RWPE1 (cell line): ENCODE data around the gene EVI2A.
"Not testable (repeated sequence)": the region's sequence is repeated elsewhere in the genome, so short reads cannot be mapped to it uniquely, and the experiment has no call there.

ENCODE experiments used
- CTCF ChIA-PET: fragments of 350-600 bp; sonication (Branson Sonifier 250); formaldehyde crosslinking; extraction: SDS; loops from one replicate; lab custom pipeline; 2021; lab: Yijun Ruan, JAX
- POLR2A ChIA-PET: fragments of 400-600 bp; formaldehyde crosslinking; extraction: SDS; loops from one replicate; lab custom pipeline; 2020; ENCODE audit warnings: antibody characterized with exemption; ENCODE audit not compliant: low non-redundant PET; lab: Yijun Ruan, JAX
- DNase-seq: peaks from one replicate; pipeline ENCODE4 v3.0.0; 2012; ENCODE audit warnings: low spot score
- H3K27ac ChIP-seq: fragments of 450-650 bp; 2 replicates; pipeline ENCODE4 v1.5.1; 2017
- CTCF ChIP-seq: fragments of 450-650 bp; conservative IDR thresholded peaks from 2 replicates; pipeline ENCODE4 v1.5.1; 2017; ENCODE audit warnings: low read depth, mild to moderate bottlenecking

Gene EVI2A

GRCh38 chr17:31318298-31318801, 3.1 kb downstream of the EVI2A start:
- no peak overlapping the region for H3K27ac ChIP-seq
- ChIA-PET CTCF (interaction anchor here (0.6 kb wide), 1 partner anchor 72 kb away, joined by 3 read pairs; no protein-coding TSS in a partner anchor), POLR2A (no interaction called here)
- TF ChIP-seq CTCF = no peak
- DNase-seq = peak; percentile 25

- no peak for TF ChIP-seq CTCF
- ChIA-PET CTCF (no interaction called here), POLR2A (no interaction called here)
- H3K27ac ChIP-seq = no peak overlapping the region
- no peak for DNase-seq
These were observed 6.7 kb downstream of the EVI2A start for GRCh38 chr17:31314782-31315100.

- DNase-seq = peak; percentile 42
- CTCF ChIA-PET = interaction anchor here (0.7 kb wide), 1 partner anchor 219 kb away, joined by 3 read pairs; no protein-coding TSS in a partner anchor
- no peak for TF ChIP-seq CTCF
- H3K27ac ChIP-seq = peak within 1 kb of the TSS; percentile 78
- POLR2A ChIA-PET = no interaction called here
These were observed 7.2 kb downstream of the EVI2A start, which contains the start of gene EVI2B for GRCh38 chr17:31313982-31314781. EVI2B (minus strand) TSS chr17:31314054; CDS start chr17:31305609, 8,445 bp downstream.

- CTCF ChIA-PET, DNase-seq, H3K27ac ChIP-seq, POLR2A ChIA-PET: not testable (repeated sequence)
These were observed 9.2 kb downstream of the EVI2A start for GRCh38 chr17:31312223-31312622.

GRCh38 chr17:31311526-31311925, 9.9 kb downstream of the EVI2A start:
- no peak overlapping the region for H3K27ac ChIP-seq
- DNase-seq = no peak
- TF ChIP-seq CTCF = no peak
- POLR2A ChIA-PET = no interaction called here
- CTCF ChIA-PET = no interaction called here

- DNase-seq = no peak
- ChIA-PET POLR2A (no interaction called here), CTCF (interaction anchor here (0.6 kb wide), 1 partner anchor 605 kb away, joined by 12 read pairs; no protein-coding TSS in a partner anchor)
- no peak overlapping the region for H3K27ac ChIP-seq
- TF ChIP-seq CTCF = no peak
These were observed 10.5 kb downstream of the EVI2A start for GRCh38 chr17:31310886-31311285.

- no peak for TF ChIP-seq CTCF
- CTCF ChIA-PET = no interaction called here
- DNase-seq = no peak
- no peak overlapping the region for H3K27ac ChIP-seq
- POLR2A ChIA-PET = no interaction called here
These were observed 11.2 kb downstream of the EVI2A start for GRCh38 chr17:31310260-31310659.
